NCI-H2081 (cell line): ENCODE data around the gene OTULINL.

Experiments
- DNase-seq, 2 experiments: peaks; one replicate each; lab custom pipeline; 2025; lab: John Stamatoyannopoulos, UW

The OTULINL gene

GRCh38 chr5:14600846-14601245 is 19.3 kb downstream of the OTULINL start:
- DNase-seq, result no peak

DNA sequence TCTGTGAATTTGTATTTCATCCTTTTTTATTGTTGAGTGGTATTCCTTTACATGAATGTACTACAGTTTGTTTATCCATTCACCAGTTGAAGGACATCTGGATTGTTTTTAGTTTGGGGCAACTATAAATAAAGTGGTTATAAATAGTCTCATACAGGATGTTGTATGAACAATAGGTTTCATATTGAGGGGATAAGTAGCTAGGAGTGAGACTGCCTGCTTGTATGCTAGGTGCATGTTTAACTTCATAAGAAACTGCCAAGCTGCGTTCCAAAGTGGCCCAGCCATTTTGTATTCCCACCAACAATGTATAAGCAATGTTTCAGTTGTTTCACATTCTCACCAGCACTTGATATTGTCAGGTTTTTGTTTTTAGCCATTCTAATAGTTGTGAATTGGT is 21.5 kb downstream of the OTULINL start:
- DNase-seq, result no peak

DNA sequence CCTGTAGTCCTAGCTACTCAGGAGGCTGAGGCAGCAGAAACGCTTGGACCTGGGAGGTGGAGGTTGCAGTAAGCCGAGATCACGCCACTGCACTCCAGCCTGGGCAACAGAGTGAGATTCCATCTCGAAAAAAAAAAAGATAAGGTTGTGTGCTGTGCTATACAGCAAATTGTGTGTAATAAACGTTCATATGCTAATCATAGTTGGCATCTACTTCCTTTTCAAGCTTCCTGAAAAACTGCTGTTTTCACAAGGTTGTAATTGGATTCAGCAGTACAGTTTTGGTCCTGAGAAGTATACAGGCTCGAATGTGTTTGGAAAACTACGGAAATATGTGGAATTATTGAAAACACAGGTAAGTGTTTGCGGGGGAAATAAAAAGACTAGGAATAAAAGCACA is 25.5 kb downstream of the OTULINL start:
- no peak for DNase-seq

DNA sequence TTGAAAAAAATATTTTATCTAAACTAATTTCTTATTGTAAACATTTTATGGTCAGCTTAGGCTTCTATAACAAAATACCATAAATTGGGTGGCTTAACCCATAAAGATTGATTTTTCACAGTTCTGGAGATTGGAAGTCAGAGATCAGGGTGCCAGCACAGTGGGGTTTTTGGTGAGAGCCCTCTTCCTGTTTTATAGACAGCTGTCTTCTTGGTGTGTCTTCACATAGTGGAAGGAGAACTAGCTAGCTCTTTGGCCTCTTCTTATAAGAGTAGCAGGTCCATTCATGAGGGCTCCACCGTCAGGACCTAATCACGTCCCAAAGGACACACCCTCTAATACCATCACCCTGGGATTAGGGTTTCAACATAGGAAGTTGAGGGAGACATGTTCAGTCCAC is 26.6 kb downstream of the OTULINL start:
- no peak for DNase-seq

DNA sequence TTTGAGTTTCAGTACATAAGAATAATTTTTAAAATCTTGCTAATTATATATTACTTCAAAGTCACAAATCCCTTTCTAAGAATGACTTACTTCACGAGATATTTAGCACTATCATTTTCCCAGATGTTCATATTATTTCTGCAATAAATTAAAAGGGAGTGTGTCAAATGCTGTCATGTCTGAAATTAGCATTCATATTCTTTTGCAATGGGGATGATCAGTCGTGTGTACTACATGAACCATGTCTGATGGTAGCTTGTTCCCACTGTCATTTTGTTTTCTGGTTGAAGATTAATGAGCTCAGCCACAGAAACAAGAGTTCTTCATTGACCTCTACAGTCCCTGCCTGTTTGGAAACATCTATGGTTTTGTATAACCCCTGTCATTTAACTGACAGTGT is 30.1 kb downstream of the OTULINL start:
- DNase-seq, result no peak

DNA sequence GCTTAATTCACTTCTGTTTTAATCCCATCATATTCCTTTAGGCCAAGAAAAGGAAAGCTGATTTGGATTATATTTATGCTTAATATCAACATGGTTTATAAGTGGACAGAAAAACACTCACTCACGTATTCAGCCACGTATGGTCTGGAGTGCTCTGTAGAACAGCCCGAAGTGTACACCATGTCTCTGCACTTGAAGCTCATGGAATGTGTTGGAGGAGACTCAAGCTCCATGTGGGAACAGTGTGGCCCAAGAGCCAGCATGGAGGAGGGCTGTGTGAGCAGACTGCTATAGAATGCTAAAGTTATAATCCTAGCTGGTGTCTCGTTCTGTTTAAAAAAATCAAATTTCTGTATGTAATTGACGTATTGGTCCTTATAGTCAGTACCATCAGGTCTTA is 32.9 kb downstream of the OTULINL start:
- DNase-seq, result no peak

GRCh38 chr5:14615365-14615764 is 33.8 kb downstream of the OTULINL start:
- DNase-seq, result peak; percentile 71 to 90

- DNase-seq, result peak; percentile 31 to 47
Measured at GRCh38 chr5:14617441-14617840, 35.8 kb downstream of the OTULINL start.

DNA sequence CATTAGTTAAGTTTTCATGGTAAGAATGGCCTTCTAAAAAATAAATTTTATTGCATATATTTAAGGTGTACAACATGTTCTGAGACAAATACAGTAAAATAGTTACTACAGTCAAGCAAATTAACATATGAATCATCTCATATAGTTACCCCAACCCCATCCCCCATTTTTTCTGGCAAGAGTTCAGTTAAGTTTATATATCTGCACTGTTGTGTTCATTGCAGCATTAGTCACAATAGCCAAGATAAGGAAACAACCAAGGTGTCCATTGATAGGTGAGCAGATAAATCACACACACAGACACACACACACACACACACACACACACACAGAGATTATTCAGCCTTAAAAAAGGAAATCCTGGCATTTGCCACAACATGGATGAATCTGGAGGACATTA is 45.7 kb downstream of the OTULINL start:
- DNase-seq, result no peak

DNA sequence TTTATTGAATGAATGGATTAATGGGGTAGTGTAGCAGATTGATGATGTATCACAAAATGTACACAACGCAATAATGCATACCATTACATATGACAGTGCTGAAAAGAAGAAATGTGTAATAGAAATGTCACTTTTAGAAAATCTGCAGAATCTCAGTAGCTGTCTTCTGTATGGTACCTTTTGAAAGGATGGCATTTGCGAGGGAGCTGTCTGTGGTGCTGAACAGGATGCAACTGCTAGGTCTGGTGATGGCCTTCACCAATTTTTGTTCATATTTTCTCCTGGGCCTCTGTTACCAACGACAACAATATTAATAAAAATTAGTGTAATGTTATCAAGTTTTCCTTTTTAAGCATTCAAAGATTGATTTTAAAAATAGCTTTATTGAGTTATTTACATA is 46.8 kb downstream of the OTULINL start:
- DNase-seq, result no peak

- DNase-seq, result no peak
Measured at GRCh38 chr5:14630671-14631070, 49.1 kb downstream of the OTULINL start.

- DNase-seq, result no peak
Measured at GRCh38 chr5:14635656-14636055, 54.1 kb downstream of the OTULINL start.

GRCh38 chr5:14640765-14641164 is 59.2 kb downstream of the OTULINL start:
- no peak for DNase-seq

- DNase-seq, result no peak
Measured at GRCh38 chr5:14644623-14645237, 63.1 kb downstream of the OTULINL start.

DNA sequence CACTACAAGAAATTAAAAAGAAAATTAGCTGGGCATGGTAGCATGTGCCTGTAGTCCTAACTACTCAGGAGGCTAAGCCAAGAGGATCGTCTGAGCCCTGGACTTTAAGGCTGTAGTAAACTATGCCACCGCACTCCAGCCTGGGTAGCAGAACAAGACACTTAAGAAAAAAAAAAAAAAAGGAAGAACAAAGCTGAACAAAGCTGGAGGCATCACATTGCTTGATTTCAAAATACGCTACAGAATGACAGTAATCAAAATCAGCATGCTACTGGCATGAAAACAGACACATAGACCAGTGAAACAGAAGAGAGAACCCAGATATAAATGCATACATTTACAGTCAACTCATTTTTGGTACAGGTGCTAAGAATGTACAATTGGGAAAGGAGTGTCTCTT is 68.5 kb downstream of the OTULINL start:
- DNase-seq, result no peak

DNA sequence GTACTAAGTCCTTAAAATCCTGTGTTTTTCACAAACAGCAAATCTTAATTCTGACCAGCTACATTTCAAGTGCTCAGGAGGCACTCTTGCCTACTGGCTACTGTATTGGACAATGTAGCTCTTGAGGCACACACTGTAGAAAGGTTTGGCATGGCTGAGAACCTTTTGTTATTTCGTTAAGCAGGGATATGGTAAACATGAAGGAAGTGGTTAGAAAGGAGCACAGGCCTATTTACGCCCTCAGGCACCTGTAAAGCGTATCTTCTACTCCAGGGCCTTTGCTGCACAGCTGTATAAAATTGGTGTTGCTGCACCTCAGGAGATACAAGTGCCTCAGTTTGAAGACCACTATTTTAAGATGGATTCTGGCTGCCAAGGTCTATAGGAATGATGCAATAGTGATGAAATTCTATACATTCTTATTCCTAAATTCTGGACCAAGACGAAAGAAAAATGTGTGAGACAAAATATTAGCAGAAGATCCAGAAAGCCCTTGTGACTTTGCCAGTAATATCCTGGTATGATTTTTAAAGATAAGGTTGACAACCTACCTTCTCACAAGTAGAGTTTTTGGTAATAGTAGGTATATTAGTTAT is 73.7 kb downstream of the OTULINL start:
- DNase-seq, result no peak

DNA sequence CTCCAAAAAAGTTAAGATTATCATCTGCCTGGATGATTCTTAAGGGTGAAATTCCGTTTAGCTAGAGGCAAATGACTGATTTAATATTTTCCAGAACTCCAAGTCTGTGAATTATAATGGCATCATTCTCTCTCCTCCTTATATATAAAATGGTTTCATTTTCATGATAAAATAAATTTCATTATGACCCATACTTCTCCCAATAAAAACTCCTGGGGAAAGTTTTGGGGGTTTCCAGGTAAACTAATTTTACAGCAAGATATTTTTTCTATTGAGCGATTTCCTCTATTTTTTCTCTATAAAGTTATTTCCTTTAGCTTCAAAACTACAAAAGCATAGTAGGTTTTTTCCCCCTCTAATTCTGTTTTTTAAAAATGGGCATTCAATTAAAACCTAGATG is 75.3 kb downstream of the OTULINL start:
- no peak for DNase-seq

DNA sequence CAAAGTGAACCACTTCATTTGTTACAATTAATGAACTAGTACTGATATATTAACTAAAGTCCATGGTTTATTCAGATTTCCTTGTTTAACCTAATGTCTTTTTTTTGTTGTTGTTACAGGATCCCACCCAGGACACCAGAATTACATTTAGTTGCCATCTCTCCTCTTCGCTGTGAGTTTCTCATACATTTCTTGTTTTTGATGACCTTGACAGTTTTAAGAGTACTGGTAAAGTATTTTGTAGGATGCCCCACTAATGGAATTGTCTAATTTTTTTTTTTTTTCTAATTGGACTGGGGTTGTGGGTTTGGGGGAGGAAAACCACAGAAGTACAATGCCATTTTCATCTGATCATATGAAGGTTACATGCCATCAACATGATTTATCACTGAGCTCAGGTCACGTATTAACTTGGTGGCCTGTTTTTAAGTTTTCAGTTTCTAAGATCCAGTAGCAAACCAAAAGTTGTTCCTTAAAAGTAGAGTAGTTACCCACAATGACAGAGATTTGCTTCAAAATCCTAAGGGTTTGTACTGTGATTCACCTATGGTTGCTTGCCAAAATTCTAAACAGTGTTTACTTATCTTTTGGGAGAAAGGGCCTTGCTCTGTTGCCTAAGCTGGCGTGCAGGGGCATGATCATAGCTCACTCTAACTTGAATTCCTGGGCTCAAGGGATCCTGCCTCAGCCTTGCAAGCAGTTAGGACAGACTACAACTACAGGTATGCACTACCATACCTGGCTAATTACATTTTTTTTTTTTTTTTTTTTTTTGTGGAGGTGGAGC is 78.4 kb downstream of the OTULINL start:
- DNase-seq, result no peak

DNA sequence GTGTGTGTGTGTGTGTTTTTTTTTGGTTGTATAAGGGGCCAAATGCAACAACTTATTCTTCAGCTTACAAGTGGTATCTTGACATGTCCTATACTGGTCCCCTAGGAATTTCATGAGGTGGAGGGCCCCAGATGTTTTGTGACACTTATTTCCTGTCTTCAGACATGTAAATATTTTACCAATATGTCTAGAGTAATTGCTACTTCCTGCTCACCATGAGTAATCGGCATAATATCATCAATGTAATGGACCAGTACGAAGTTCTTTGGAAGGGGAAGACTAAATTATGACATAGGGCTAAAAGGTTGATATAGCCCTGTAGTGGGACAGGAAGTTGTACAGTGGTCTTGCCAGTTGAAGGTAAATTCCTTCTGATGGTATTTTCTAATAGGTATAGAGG is 79.2 kb downstream of the OTULINL start:
- DNase-seq, result no peak
